ENCODE results near the gene GTSF1L. TPM values are rescaled to one million over a fixed set of nuclear protein-coding genes. Genes with fewer than 3 reads are reported as not detected.
A peak's percentile ranks its signal among the peaks of the same experiment; 100 is the strongest.

GTSF1L gene
- total RNA-seq, 1 donor from 2014 or later = 0.39 TPM

DNA sequence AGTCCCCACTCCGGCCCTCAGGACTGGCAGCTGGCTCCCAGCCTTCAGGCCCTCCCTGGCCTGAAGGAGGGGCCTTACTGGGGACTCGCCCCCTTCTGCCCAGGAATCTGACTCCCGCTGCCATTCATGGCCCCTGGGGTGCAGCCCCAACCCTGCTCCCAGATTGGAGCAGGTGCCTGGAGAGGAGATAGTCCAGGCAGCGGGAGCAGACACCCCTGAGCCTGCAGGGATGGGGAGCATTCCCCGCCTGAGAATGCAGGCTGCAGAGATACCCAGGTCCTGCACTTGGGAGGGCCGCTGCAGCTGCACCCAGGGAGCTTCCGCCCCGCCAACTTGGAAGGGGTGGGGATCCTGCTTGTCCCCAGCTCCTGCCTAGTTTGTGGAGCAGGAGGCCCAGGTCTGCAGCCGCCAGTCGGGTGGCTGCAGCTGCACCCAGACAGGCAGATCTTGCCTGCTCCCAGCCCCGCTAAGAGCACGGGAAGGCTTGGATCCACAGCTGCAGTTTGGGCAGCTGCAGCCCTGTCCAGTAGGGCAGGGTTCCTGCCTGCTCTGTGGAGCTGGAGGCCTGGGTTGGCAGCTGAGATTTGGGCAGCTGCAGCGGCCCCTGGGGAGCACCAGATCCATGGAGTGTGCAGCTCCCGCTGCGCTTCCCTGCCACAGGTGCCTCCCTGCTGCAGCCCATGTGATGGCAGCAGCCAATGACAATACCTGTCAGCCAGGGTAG, 5.2 kb downstream of the GTSF1L start:
- Mint-ChIP-seq H3K9me3 (peaks cover 11% of the 10 kb centered on the region), H3K4me1 (ENCODE audit: low read depth) (peaks cover 34% of the 10 kb centered on the region), H3K36me3 (ENCODE audit: low read depth) (peaks cover 16% of the 10 kb centered on the region), H3K4me3 (peak overlapping the region; percentile 65), H3K27ac (peak overlapping the region; percentile 85), H3K27me3 (ENCODE audit: insufficient read depth) (no peaks in the 10 kb centered on the region)
- intact Hi-C loops (cut with micrococcal nuclease) = loop anchor here (1.0 to 5.0 kb wide), 5 partner anchors 15 to 234 kb away; partner anchors contain the start of gene MYBL2
- DNase-seq (ENCODE audit: low spot score) = no peak

DNA sequence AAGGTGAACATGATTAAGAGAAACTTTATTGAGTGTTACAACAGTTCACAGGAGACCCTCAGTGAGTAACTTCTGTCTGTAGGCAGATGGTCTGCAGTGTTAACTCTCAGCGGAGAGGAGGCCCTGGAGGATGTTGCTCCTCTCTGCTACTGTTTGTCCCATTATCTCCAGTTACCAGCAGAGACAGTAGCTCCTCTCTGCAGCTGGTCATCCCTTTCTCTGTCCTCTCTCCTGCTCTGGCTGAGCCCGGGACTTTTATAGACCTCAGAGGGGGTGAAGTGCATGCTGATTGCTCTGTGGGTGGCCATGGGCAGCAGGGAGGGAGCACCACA, 5.7 kb downstream of the GTSF1L start:
- H3K4me1 Mint-ChIP-seq (ENCODE audit: low read depth) = peaks cover 34% of the 10 kb centered on the region
- intact Hi-C loops (cut with micrococcal nuclease) = loop anchor here (5.0 kb wide), 1 partner anchor 54 kb away; the partner anchor contains the start of gene MYBL2
- no peak for DNase-seq (ENCODE audit: low spot score)
- H3K4me3 Mint-ChIP-seq = no peak overlapping the region
- peaks cover 20% of the 10 kb centered on the region for H3K36me3 Mint-ChIP-seq (ENCODE audit: low read depth)
- no peaks in the 10 kb centered on the region for H3K27me3 Mint-ChIP-seq (ENCODE audit: insufficient read depth)
- H3K27ac Mint-ChIP-seq = no peak overlapping the region
- H3K9me3 Mint-ChIP-seq = peaks cover 11% of the 10 kb centered on the region

DNA sequence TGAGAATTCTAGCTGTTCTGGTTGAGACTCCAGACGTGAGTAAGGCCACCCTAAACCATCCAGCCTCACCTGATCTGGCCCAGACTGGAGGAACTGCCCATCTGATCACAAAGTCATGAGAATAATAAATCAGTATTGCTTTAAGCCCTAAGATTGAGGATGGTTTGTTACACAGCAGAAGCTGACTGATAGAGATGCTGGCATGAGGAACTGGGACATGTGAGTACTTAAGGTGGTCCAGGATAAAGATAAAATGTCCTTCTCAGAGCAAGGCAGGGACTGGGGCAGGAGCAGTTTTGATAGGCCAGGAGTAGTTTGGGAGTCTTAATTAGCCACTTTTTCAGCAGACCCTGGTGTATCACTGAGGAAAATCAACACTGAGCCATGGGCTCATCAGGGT, 6.8 kb downstream of the GTSF1L start:
- no peaks in the 10 kb centered on the region for H3K27me3 Mint-ChIP-seq (ENCODE audit: insufficient read depth)
- no peak overlapping the region for H3K27ac Mint-ChIP-seq
- H3K4me3 Mint-ChIP-seq = no peak overlapping the region
- peaks cover 11% of the 10 kb centered on the region for H3K9me3 Mint-ChIP-seq
- DNase-seq (ENCODE audit: low spot score) = no peak
- H3K4me1 Mint-ChIP-seq (ENCODE audit: low read depth) = peaks cover 34% of the 10 kb centered on the region
- H3K36me3 Mint-ChIP-seq (ENCODE audit: low read depth) = peaks cover 26% of the 10 kb centered on the region
- intact Hi-C loops (cut with micrococcal nuclease) = loop anchor here (5.0 kb wide), 1 partner anchor 53 kb away; the partner anchor contains the start of gene MYBL2

DNA sequence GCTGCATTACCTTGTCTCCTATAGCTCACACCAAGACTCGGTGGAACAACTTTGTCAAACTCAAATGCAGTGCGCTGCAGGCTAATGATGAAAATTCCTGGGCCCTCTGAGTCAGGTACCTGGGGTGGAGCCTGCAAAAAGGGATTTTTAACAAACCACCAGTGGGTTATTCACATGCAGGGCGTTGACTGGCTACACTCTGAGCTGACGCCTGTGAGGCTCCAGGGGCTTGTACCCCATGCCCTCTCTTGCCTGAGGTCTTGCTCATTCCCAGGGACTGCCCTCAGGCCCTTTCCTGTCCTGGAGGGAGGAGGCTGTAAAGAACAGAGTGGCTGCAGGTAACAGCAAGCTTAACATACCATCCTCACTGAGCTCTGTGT, 9.2 kb downstream of the GTSF1L start:
- Mint-ChIP-seq H3K9me3 (peaks cover 11% of the 10 kb centered on the region), H3K27ac (no peak overlapping the region), H3K4me1 (ENCODE audit: low read depth) (peaks cover 22% of the 10 kb centered on the region), H3K36me3 (ENCODE audit: low read depth) (peaks cover 35% of the 10 kb centered on the region), H3K4me3 (no peak overlapping the region), H3K27me3 (ENCODE audit: insufficient read depth) (no peaks in the 10 kb centered on the region)
- intact Hi-C loops (cut with micrococcal nuclease) = no loop called here
- no peak for DNase-seq (ENCODE audit: low spot score)

DNA sequence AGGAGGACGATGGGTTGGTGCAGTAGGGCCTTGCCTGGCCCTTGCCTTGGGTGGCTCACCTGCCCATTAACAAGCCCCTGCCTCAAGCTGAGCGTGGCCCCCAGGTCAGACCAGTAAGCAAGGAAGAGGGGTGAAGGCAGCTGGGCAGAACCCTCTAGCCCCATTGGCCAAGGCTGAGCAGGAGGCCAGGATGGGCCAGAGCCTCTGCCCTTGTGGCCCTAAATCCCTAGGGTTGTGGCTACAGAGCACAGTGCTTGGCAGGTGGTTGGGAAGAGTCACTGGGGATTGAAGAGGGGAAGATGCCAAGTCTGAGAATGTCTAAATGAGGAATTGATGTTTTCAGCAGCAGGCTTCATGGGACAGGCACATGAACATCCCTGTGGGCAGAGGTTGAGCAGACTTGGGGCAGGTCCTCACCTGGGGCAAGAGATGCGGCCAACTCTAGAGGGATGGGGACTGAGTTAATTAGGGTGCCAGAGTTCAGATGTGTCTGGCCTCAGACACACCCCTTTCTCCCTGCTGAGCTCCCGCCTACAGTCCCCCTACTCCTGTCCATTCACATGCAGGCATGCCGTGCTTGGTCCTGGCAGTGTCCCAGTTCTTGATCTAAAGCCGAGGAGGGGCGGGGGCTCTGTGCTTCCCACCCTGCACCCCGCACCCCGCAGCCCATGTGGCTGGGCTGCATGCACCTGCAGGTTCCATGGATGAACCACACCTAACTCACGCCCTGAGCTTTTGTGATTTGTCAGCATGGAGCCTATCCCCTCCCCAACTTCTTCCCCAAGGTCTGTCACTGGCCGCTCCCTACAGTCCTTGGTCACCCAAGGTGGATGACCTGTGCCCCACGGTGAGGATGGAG, 9.8 kb downstream of the GTSF1L start:
- Mint-ChIP-seq H3K4me3 (no peak overlapping the region), H3K36me3 (ENCODE audit: low read depth) (peaks cover 38% of the 10 kb centered on the region), H3K27me3 (ENCODE audit: insufficient read depth) (no peaks in the 10 kb centered on the region), H3K27ac (peak overlapping the region; percentile 76), H3K9me3 (peaks cover 11% of the 10 kb centered on the region), H3K4me1 (ENCODE audit: low read depth) (peaks cover 16% of the 10 kb centered on the region)
- intact Hi-C loops (cut with micrococcal nuclease) = no loop called here
- DNase-seq (ENCODE audit: low spot score) = no peak

DNA sequence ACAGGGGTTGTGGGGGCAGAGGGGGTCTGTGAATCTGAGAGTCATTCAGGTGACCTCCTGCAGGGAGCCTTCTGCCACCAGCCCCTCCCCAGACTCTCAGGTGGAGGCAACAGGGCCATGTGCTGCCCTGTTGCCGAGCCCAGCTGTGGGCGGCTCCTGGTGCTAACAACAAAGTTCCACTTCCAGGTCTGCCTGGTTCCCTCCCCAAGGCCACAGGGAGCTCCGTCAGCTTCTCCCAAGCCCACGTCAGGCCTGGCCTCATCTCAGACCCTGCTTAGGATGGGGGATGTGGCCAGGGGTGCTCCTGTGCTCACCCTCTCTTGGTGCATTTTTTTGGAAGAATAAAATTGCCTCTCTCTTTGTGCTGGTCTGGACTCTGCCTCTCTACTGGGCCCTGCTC, 10.7 kb downstream of the GTSF1L start:
- intact Hi-C loops (cut with micrococcal nuclease) = no loop called here
- Mint-ChIP-seq H3K4me1 (ENCODE audit: low read depth) (peaks cover 14% of the 10 kb centered on the region), H3K27me3 (ENCODE audit: insufficient read depth) (no peaks in the 10 kb centered on the region), H3K36me3 (ENCODE audit: low read depth) (peaks cover 43% of the 10 kb centered on the region), H3K27ac (no peak overlapping the region), H3K4me3 (no peak overlapping the region), H3K9me3 (peaks cover 11% of the 10 kb centered on the region)
- DNase-seq (ENCODE audit: low spot score) = no peak

DNA sequence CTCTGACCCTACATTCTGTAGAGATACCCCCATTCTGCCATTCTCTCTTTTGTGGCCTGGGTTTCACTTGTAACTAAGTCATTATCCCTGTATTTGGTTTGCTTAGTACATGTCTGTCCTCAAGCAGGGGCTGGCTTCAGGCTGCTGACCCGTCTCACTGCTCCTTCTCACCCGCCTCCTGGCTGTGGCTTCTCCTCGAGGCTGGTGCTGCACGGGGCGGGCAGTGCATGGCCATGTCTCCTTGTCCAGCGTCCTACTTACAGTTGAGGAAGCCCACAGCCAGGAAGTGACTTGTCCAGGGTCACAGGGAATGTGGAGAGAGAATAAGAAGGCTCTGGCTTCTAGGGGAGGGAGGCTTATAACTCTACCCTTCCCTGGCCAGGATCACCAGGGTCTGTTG, 11.3 kb downstream of the GTSF1L start:
- Mint-ChIP-seq H3K27ac (no peak overlapping the region), H3K36me3 (ENCODE audit: low read depth) (peaks cover 48% of the 10 kb centered on the region), H3K4me1 (ENCODE audit: low read depth) (peaks cover 12% of the 10 kb centered on the region), H3K4me3 (no peak overlapping the region), H3K27me3 (ENCODE audit: insufficient read depth) (no peaks in the 10 kb centered on the region), H3K9me3 (peaks cover 11% of the 10 kb centered on the region)
- no peak for DNase-seq (ENCODE audit: low spot score)
- intact Hi-C loops (cut with micrococcal nuclease) = no loop called here

DNA sequence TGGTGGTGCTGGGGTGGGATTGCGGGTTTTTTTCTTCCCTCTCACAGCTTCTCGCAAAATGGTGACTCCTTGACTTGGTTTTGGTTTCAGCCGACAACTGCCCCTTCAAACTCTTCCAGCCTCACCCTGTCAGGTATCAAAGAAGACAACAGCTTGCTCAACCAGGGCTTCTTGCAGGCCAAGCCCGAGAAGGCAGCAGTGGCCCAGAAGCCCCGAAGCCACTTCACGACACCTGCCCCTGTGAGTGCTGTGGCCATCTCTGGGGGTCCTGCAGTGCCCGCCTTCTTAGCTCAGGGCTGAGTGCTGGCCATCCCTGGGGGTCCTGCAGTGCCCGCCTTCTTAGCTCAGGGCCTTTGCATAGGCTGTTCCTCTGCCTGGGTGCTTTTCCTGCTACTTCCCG, 11.8 kb downstream of the GTSF1L start:
- no peaks in the 10 kb centered on the region for H3K27me3 Mint-ChIP-seq (ENCODE audit: insufficient read depth)
- peaks cover 7% of the 10 kb centered on the region for H3K4me1 Mint-ChIP-seq (ENCODE audit: low read depth)
- DNase-seq (ENCODE audit: low spot score) = no peak
- H3K36me3 Mint-ChIP-seq (ENCODE audit: low read depth) = peaks cover 44% of the 10 kb centered on the region
- peaks cover 10% of the 10 kb centered on the region for H3K9me3 Mint-ChIP-seq
- intact Hi-C loops (cut with micrococcal nuclease) = no loop called here
- H3K27ac Mint-ChIP-seq = no peak overlapping the region
- no peak overlapping the region for H3K4me3 Mint-ChIP-seq

DNA sequence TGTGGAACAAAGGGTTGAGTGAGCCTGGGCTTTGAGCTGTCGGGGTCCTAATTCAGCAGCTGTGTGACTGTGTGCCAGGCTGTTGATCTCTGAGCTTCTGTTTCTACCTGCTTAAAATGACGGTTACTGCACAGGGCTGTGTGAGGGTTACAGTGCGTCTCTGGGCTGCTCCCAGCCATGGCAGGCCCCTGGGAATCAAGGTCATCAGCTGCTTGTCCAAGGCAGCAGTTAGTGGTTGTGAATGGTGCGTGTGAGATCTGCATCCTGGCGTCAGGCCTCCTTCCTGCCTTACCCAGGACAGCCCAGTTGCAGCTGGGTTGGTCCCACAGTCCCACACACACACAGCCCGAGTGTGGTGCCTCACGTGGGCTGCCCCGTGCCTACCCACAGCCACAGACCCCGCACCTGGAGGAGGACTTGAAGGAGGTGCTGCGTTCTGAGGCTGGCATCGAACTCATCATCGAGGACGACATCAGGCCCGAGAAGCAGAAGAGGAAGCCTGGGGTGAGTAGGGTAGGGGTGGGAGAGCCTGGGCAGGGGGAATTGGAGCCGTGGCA, 15.6 kb downstream of the GTSF1L start:
- intact Hi-C loops (cut with micrococcal nuclease) = no loop called here
- H3K36me3 Mint-ChIP-seq (ENCODE audit: low read depth) = peaks cover 36% of the 10 kb centered on the region
- H3K27ac Mint-ChIP-seq = no peak overlapping the region
- no peaks in the 10 kb centered on the region for H3K4me1 Mint-ChIP-seq (ENCODE audit: low read depth)
- DNase-seq (ENCODE audit: low spot score) = no peak
- H3K9me3 Mint-ChIP-seq = no peaks in the 10 kb centered on the region
- H3K27me3 Mint-ChIP-seq (ENCODE audit: insufficient read depth) = no peaks in the 10 kb centered on the region
- no peak overlapping the region for H3K4me3 Mint-ChIP-seq

DNA sequence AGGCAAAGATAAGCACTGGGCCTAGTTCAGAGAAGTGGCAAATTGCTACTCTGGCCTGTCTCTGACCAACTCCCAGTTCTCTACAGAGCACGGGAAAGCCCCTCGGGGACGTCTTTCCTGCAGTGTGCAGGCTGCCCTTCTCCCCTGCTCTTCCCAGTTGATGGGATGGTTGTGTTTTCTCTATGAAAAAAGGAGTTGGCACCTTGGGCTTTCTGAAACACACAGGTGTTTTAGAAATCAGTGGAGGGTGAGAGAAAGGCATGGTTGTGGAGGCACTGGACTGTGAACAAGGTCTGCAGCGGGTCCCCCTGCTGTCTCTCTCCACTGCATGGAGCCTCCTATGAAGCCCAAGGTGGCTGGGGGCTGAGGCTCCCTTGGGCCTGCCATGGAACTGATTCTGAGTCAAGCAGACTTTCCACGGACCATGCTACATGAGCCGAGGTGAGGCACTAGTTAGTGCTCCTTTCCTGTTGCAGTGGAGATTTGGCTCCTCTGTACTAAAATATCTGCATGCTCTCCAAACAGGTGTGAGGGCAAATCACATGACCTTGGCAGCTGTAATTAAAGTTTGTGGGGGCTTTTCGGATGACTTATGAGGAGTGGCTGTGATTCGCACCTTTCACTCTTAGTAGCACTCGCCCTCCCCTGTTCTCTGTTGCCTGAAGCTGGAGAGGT, 16.3 kb downstream of the GTSF1L start:
- Mint-ChIP-seq H3K9me3 (no peaks in the 10 kb centered on the region), H3K27ac (no peak overlapping the region)

DNA sequence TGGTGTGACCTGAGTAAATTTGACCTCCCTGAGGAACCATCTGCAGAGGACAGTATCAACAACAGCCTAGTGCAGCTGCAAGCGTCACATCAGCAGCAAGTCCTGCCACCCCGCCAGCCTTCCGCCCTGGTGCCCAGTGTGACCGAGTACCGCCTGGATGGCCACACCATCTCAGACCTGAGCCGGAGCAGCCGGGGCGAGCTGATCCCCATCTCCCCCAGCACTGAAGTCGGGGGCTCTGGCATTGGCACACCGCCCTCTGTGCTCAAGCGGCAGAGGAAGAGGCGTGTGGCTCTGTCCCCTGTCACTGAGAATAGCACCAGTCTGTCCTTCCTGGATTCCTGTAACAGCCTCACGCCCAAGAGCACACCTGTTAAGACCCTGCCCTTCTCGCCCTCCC, 24.3 kb downstream of the GTSF1L start:
- Mint-ChIP-seq H3K4me1 (ENCODE audit: low read depth) (peaks cover 12% of the 10 kb centered on the region), H3K27me3 (ENCODE audit: insufficient read depth) (no peaks in the 10 kb centered on the region), H3K27ac (no peak overlapping the region), H3K4me3 (no peak overlapping the region), H3K36me3 (ENCODE audit: low read depth) (peaks cover 37% of the 10 kb centered on the region), H3K9me3 (no peaks in the 10 kb centered on the region)
- no peak for DNase-seq (ENCODE audit: low spot score)
- intact Hi-C loops (cut with micrococcal nuclease) = no loop called here

More for the DNA sequence above, 16.3 kb downstream of the GTSF1L start:
- H3K27me3 Mint-ChIP-seq (ENCODE audit: insufficient read depth) = no peaks in the 10 kb centered on the region
- DNase-seq (ENCODE audit: low spot score) = no peak
- intact Hi-C loops (cut with micrococcal nuclease) = no loop called here
- no peaks in the 10 kb centered on the region for H3K4me1 Mint-ChIP-seq (ENCODE audit: low read depth)
- H3K4me3 Mint-ChIP-seq = no peak overlapping the region
- peaks cover 37% of the 10 kb centered on the region for H3K36me3 Mint-ChIP-seq (ENCODE audit: low read depth)

DNA sequence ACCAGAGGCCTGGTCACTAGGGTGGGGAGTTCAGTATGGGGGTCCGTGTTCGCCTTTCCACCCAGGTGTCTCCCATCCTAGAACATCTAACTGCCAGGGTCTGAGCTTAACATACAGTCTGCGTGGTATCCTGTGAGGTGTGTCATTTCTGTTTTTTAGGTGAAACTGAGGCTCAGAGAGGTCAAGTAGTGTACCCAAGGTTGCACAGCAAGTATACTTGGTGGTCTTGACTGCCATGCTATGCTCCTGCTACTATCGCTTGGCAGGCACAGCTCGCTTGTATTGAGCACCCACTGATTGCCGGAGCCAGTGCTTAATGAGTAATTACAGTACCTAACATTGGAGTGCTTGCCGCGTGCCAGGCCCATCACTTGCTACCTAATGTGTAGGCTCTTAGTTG, 26.2 kb downstream of the GTSF1L start:
- H3K36me3 Mint-ChIP-seq (ENCODE audit: low read depth) = peaks cover 32% of the 10 kb centered on the region
- no peaks in the 10 kb centered on the region for H3K9me3 Mint-ChIP-seq

More for the DNA sequence above, 26.2 kb downstream of the GTSF1L start:
- H3K4me3 Mint-ChIP-seq = no peak overlapping the region
- no peak for DNase-seq (ENCODE audit: low spot score)
- no peaks in the 10 kb centered on the region for H3K27me3 Mint-ChIP-seq (ENCODE audit: insufficient read depth)
- intact Hi-C loops (cut with micrococcal nuclease) = no loop called here
- peaks cover 12% of the 10 kb centered on the region for H3K4me1 Mint-ChIP-seq (ENCODE audit: low read depth)
- peak overlapping the region; percentile 34 for H3K27ac Mint-ChIP-seq

Data from activated T-helper 1 cell treated with anti-CD3 and anti-CD28 coated beads, Interleukin-12 subunit alpha, Interleukin-12 subunit beta, Interleukin-2, Interleukin-4 antibody, amounts not matched to agents 30 ng/mL and 10 ng/mL and 1 ng/mL, durations not matched to agents 14 hours and 24 hours and 36 hours (primary cell).